ENCODE results near the gene TYW1B. TPM values are rescaled to one million over a fixed set of nuclear protein-coding genes. Genes with fewer than 3 reads are reported as not detected.
"Not testable (repeated sequence)": the region's sequence is repeated elsewhere in the genome, so short reads cannot be mapped to it uniquely, and the experiment has no call there.

Gene TYW1B
- total and polyA plus RNA-seq, 2 of the 4 experiments (the other 2 are of a cell fraction), result 1.0 to 1.8 TPM

DNA sequence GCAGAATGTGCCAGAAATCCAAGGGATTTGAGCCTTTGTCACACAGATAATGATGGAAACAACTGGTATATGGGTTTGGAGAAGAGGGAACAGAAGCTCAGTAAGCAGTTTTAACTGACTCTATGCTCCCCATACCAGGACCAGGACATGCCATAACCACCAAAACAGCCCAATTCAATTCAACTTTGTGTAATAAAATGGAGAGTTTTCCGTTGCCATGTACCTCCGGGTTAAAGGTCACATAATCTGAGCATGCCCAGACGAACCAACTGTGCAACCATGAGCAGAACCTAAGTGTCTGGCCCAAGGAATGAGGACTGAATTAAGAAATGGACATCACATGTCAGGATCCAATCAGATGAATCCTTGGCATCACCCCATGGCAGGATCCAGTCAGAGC, 22.7 kb upstream of the TYW1B start:
- BruUV-seq (replicated peaks); POLR2A ChIA-PET (ENCODE audit: unreplicated experiment); H3K4me3 ChIP-seq (ENCODE audit: insufficient read depth, low read depth, low read length); intact Hi-C loops (cut with micrococcal nuclease); H4K91ac ChIP-seq (ENCODE audit: insufficient read depth, low read depth, low read length); H3K14ac ChIP-seq (replicated peaks; ENCODE audit: low read depth, low read length); H2AK9ac ChIP-seq (replicated peaks; ENCODE audit: low read depth, low read length, poor library complexity); H2BK120ac ChIP-seq (ENCODE audit: low read depth, low read length); ATAC-seq (ENCODE audit: low read depth); H2BK5ac ChIP-seq (ENCODE audit: low read depth, low read length, poor library complexity, severe bottlenecking); dilution Hi-C loops (cut with HindIII; ENCODE audit: low sequenced_read_pairs, unreplicated experiment); H4K5ac ChIP-seq (ENCODE audit: low read depth, low read length); H3K4me2 ChIP-seq (ENCODE audit: low read depth, low read length); H3K23ac ChIP-seq (ENCODE audit: low read depth, low read length); H2AFZ ChIP-seq (replicated peaks; ENCODE audit: low read length, poor library complexity); H3K9ac ChIP-seq (ENCODE audit: low read depth, low read length); H3K4ac ChIP-seq (ENCODE audit: low read depth, low read length); H4K8ac ChIP-seq (ENCODE audit: low read depth in 2 of 2, low read length in 2 of 2); H3K27ac ChIP-seq (ENCODE audit: insufficient read depth, low read length); H3K4me1 ChIP-seq (ENCODE audit: control insufficient read depth, insufficient read depth, low read length); H3K18ac ChIP-seq (ENCODE audit: low read depth, low read length); H3K9me1 ChIP-seq (ENCODE audit: insufficient read depth, low read length); in situ Hi-C loops (cut with MboI; ENCODE audit: low sequenced_read_pairs); CTCF ChIA-PET; H3K27me3 ChIP-seq (ENCODE audit: control insufficient read depth, insufficient read depth, low read length); H2AK5ac ChIP-seq (ENCODE audit: low read depth, low read length); H3K36me3 ChIP-seq (ENCODE audit: control insufficient read depth, insufficient read depth, low read length); H3K79me1 ChIP-seq (ENCODE audit: low read depth in 1 of 2, low read length in 2 of 2); DNase-seq; H3K56ac ChIP-seq (ENCODE audit: extremely low read depth, insufficient read depth, low read length); H2BK20ac ChIP-seq (ENCODE audit: low read depth, low read length); H3K9me3 ChIP-seq (ENCODE audit: control insufficient read depth, insufficient read depth, low read length); H2BK15ac ChIP-seq (ENCODE audit: low read depth, low read length); H4K20me1 ChIP-seq (ENCODE audit: insufficient read depth, low read length): not testable (repeated sequence)
- WGBS, 2 experiments (ENCODE audit: extremely low coverage in 2 of 2, insufficient read length in 1 of 2), result no CpG with 5 or more reads among the region's 3 CpGs

DNA sequence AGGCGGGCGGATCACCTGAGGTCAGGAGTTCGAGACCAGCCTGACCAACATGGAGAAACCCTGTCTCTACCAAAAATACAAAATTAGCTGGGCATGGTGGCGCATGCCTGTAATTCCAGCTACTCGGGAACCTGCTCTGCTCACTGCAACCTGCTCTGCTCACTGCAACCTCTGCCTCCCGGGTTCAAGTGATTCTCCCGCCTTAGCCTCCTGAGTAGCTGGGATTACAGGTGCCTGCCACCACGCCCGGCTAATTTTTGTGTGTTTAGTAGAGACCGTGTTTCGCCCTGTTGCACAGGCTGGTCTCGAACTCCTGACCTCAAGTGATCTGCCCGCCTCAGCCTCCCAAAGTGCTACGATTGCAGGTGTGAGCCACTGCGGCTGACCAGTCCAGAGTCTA, 16.1 kb upstream of the TYW1B start:
- BruUV-seq (replicated peaks); CTCF ChIA-PET; DNase-seq: not testable (repeated sequence)

More for the DNA sequence above, 16.1 kb upstream of the TYW1B start:
- H2AFZ ChIP-seq (replicated peaks; ENCODE audit: low read length, poor library complexity); H3K36me3 ChIP-seq (ENCODE audit: control insufficient read depth, insufficient read depth, low read length); H4K8ac ChIP-seq (ENCODE audit: low read depth in 2 of 2, low read length in 2 of 2); H3K14ac ChIP-seq (replicated peaks; ENCODE audit: low read depth, low read length); H4K91ac ChIP-seq (ENCODE audit: insufficient read depth, low read depth, low read length); H4K5ac ChIP-seq (ENCODE audit: low read depth, low read length); H3K18ac ChIP-seq (ENCODE audit: low read depth, low read length); H2AK9ac ChIP-seq (replicated peaks; ENCODE audit: low read depth, low read length, poor library complexity); H2BK5ac ChIP-seq (ENCODE audit: low read depth, low read length, poor library complexity, severe bottlenecking); H3K27me3 ChIP-seq (ENCODE audit: control insufficient read depth, insufficient read depth, low read length); in situ Hi-C loops (cut with MboI; ENCODE audit: low sequenced_read_pairs); H4K20me1 ChIP-seq (ENCODE audit: insufficient read depth, low read length); ATAC-seq (ENCODE audit: low read depth); H2BK15ac ChIP-seq (ENCODE audit: low read depth, low read length); H3K56ac ChIP-seq (ENCODE audit: extremely low read depth, insufficient read depth, low read length); H2AK5ac ChIP-seq (ENCODE audit: low read depth, low read length); H3K9me3 ChIP-seq (ENCODE audit: control insufficient read depth, insufficient read depth, low read length); H2BK120ac ChIP-seq (ENCODE audit: low read depth, low read length); H3K4ac ChIP-seq (ENCODE audit: low read depth, low read length); H2BK20ac ChIP-seq (ENCODE audit: low read depth, low read length); H3K9me1 ChIP-seq (ENCODE audit: insufficient read depth, low read length); dilution Hi-C loops (cut with HindIII; ENCODE audit: low sequenced_read_pairs, unreplicated experiment); POLR2A ChIA-PET (ENCODE audit: unreplicated experiment); H3K23ac ChIP-seq (ENCODE audit: low read depth, low read length); H3K4me3 ChIP-seq (ENCODE audit: insufficient read depth, low read depth, low read length); H3K27ac ChIP-seq (ENCODE audit: insufficient read depth, low read length); H3K4me1 ChIP-seq (ENCODE audit: control insufficient read depth, insufficient read depth, low read length); intact Hi-C loops (cut with micrococcal nuclease); H3K79me1 ChIP-seq (ENCODE audit: low read depth in 1 of 2, low read length in 2 of 2); H3K4me2 ChIP-seq (ENCODE audit: low read depth, low read length); H3K9ac ChIP-seq (ENCODE audit: low read depth, low read length): not testable (repeated sequence)
- 80% methylated on average over 1 of the region's 15 CpGs; no CpG with 5 or more reads in 1 of the 2 experiments for WGBS, 2 experiments (ENCODE audit: extremely low coverage in 2 of 2, insufficient read length in 1 of 2)

All from IMR-90 (cell line).